ENCODE results near the gene IL1RAPL1.

IL1RAPL1 gene

DNA sequence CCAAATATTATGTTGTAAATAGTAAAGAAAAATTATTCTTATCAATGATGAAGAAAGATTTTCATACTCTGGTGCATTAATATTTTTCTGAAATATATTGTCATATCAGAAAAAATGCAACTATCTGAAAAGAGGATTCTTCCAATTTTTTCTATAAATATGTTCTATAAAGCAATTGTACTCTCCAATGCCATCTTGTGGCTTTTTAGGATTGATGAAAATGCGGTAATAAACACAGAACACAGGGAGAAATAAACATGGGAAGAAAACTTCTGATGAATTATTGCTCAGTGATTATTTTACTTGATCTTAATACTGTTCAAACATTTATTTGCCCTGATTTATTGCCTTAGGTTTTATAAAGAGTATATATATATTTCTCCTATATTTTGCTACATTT is 215.4 kb downstream of the IL1RAPL1 start:
- DNase-seq: no peak

DNA sequence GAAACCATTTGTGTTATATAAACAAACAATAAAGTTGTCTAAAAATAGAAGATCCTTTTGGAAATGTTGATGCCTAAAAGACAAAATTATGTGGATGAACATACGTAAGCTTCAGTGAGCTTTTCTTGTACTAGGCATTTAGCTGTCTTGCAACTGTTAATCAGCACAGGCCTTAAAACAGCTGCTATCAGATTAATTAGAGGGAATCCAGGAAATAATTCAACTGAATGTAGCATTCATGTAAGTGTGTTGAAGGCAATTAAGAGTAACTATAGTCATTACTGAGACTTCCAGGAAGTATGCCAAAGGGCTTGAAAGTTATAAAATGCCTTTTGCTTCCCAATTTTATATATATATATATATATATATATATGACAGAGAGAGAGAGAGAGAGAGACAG is 248.7 kb downstream of the IL1RAPL1 start:
- no peak for DNase-seq

DNA sequence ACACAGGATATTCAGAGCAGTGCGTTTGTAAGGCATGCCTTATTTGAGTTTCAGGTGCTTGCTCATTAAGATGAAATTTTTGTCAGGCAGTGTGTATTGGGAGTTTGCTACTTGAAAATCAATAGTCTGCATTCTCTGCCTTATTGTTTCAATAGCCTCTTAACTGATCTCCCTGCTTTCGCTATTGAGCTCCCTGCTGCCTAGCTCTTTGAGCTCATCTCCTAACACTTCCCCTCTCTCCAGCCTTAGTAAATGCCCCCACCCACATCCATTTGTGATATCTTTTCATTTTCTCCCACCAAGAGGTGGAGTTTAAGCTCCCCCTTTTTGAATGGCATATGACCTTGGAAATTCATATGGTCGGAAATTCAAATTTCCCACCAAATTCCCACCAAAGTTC is 256.6 kb downstream of the IL1RAPL1 start:
- DNase-seq: no peak

DNA sequence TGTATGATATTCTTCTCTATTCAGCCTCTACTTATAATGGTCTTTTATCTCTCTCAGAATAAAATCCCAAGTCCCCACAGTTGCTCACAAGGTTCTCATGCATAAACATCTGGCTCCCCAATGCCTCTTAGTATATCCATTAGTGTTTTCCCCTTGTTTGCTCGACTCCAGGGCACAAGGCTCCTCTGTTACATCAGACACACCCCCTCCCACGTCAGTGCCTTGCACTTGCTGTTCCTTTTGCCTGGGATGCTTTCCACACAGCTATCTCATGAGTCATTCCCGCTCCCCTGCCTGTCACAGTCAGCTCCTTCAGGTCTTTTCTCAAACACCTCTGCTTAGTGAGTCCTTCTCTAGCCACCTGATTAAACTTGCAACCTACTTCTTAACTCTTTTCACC is 260.2 kb downstream of the IL1RAPL1 start:
- no peak for DNase-seq

DNA sequence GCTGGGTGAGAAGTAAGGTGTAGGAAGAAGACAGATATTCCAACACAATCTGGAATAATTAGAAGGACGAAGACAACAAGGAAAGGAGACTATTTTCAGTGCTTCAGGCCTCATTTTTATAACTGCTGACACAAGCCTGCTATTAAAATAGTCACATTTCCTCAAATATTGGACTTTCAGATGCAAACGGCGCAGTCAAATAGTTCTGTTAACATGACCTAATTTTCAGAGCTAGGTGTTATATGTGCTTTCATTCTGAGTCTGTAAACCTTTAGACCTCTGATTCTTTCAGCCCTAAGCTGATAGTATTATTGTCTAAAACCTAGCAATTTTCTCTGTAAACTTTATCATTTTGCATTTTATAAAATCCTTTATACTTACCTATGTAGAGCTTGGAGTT is 261.5 kb downstream of the IL1RAPL1 start:
- DNase-seq: no peak

DNA sequence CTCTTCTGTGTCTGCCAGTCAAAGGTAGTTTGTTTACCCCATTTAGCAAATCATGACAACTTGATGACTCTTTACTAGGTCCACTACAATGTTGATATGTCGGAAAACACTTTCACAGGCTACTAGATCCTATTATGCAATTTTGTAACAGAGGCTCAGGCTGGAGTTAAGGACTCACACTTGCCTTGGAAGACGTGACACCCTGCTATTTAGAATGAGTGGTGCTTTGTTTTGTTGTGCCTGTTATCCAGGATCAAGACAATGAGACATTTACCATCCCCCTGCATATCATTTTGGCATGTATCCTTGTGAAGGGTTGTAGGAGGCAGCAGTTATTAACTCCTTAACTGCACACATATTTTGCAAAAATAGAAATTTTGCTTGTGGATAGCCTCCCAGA is 263.7 kb downstream of the IL1RAPL1 start:
- DNase-seq: no peak

DNA sequence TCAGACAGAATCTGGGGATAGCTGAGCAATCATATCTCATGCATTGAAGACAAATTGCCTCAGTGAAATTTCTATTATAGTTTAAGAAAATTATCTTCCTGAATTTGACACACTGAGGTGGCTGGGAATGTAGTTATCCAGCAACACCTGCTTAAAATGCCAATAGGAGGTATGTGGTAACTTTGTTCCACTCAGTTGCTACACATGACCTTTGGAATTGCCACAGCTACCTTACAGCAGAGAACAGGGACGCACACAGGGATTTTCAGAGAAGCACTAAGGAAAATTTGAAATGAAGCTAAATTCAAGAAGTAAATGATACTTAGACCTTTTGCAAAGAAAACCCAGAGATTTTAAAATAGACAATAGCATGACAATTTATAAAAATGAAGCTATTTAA is 264.6 kb downstream of the IL1RAPL1 start:
- DNase-seq: no peak

DNA sequence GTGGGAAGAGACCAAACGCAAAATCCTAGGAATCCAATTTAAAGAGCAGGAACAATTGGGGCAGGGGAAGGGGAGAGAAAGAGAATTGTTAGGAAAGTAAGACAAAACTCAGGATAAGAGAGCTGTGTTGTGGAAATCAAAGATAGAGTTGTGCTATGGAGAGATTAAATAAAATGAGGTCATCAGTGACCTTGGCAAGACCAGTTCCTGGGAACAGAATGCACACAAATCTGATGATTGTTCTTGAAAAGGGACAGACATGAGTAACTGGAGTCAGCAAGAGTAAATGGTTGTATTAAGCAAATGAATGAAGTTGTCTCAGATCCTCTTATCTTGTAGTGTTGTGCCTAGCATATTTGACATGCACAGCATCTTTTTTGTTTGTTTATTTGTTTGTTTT is 267.4 kb downstream of the IL1RAPL1 start:
- DNase-seq: no peak

DNA sequence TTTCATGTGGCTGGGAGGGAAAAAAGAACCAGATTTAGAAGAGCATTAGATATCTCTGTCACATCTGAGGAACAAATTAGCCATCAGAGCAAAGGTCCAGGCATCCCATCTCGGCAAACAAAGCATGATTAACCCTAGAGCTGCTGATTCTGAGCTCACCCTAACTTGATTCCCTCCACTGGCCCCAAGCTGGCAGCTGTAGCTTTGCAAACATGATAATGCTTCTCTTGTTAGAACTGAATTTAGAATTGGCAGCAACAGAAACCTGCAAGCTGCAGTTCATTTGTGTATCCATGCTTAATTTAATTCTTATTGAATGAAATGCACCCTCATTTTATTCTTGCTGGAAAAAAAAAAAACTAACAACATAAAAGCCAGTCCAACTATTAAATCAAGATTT is 289.2 kb downstream of the IL1RAPL1 start:
- DNase-seq: no peak

DNA sequence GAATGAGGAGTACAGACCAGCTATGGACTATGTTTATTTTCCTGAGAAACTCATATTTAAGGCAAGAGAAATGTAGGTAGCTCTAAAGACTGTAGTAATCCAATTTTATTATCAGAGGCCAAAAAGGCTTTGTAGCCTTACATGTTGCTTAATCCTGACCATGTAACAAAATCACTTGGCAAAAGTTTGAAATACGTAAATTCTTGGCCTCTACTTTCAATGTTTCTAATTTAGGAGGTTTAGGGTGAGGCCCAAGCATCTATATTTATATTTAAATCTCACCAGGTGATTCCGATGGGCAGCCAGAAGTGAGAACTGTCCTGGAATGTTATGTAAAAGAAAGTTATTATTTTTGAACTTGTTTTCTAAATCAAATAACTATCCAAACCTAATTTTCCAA is 289.7 kb downstream of the IL1RAPL1 start:
- no peak for DNase-seq

DNA sequence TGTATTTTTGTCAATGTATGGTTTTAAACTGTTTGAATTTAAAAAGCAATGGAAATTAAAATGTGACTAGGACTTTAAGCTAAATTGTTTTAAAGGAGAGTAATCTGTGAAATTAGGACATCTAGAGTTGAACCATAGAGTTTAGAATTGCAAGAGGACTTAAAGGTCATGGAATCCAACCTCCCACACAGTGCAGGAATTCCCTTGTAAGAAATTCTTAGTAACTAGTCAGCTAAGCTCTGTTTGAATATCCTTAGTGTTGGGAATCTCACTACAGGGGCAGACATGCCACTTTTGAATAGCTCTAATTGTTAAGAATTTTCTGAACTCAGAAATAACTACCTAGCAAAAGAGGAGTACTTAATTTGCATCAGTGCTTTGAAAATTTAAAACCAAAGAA is 292.9 kb downstream of the IL1RAPL1 start:
- DNase-seq: no peak

DNA sequence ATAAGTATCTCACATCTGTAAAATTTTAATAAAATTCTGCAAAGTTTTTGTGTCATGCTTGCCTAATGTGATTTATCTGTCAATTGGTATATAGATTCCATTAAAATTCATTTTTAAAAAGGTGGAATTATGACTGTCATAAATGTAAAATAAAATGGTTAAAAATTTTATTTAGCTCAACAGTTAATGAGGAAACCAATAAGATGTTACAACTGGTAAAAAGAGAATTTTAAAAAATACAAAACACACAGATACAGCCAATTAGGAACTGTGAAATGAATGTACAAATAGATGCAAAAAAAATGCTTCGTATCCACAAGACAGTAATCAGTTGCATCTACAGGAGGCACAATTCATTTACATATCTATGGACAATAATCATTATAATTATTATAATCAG is 297.6 kb downstream of the IL1RAPL1 start:
- DNase-seq: no peak

DNA sequence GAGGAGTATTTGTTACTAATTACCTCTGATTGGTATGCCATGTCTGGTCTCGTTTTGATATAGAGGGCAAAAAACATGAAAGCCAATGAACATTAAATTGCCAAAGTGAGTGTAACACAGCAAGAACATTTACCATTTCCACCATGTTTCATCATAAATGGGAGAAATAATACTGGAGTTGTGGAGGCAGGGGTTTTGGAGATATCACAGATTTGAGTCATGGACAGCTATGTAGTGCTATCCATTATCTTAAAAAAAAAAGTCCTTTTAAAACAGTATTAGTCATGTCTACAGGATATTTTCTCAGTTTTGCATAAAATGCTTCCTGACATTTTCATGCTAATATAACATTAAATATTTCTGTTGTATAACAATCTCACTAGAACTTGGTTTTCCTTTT is 301.2 kb downstream of the IL1RAPL1 start:
- DNase-seq: no peak

DNA sequence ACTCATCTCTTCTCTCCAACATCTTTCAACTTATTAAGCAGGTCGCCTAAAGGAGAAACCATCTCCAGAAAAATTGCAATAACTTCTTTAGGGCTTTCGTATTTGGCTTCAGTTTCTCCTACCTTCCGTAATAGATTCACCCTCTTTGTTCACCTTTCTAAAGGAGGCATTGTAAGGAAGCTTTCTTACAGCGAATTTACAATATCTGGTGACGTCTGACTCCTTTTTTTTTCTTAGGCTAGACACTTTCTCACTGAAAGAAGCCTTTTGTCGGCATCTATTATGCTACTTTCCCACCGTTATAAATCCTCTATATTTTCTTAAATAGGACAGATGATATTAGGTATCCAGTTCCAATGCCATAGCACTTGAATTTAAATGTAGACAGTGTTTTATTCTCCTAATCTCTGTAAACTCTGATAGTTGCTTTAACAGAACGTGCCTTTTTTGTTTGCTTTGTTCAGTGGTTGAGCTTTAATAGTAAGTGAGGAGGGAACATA is 302.4 kb downstream of the IL1RAPL1 start:
- DNase-seq: no peak

DNA sequence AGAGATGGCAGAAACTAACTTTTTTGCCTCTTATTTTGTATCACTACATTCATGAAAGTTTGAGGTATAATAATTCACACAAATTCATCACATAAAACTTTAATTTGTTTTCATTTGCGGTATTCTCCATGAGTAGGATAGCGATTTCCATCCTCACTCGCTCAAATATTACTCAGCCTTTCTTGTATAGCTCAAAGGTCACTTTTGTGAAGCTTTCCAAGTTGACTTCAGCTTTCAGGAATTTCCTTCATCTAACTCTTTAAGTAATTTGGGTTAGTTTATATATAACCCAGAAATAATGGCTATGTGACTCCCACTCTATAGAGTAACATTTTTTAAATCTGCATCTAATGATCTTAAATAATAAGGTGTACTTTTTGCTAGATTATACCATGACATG is 314.4 kb downstream of the IL1RAPL1 start:
- DNase-seq: no peak

DNA sequence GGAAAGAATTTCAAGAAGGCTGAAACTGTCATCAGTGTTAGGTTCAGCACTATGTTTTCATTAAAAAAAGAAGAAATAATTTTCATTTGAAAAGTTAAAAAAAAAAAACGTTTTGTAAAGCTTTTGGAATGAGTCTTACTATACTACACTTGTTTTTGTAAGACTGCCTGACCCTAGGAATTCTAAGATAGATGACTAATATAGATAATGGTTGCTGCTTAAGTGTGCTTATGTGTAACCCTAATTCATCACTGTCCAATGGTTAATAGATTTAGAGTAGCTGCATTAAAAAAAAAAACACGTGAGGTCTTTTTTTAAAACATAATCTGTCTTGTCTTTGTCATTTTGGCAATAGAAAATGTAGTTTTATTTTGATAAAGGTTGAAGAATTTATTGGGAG is 323.2 kb downstream of the IL1RAPL1 start:
- no peak for DNase-seq

DNA sequence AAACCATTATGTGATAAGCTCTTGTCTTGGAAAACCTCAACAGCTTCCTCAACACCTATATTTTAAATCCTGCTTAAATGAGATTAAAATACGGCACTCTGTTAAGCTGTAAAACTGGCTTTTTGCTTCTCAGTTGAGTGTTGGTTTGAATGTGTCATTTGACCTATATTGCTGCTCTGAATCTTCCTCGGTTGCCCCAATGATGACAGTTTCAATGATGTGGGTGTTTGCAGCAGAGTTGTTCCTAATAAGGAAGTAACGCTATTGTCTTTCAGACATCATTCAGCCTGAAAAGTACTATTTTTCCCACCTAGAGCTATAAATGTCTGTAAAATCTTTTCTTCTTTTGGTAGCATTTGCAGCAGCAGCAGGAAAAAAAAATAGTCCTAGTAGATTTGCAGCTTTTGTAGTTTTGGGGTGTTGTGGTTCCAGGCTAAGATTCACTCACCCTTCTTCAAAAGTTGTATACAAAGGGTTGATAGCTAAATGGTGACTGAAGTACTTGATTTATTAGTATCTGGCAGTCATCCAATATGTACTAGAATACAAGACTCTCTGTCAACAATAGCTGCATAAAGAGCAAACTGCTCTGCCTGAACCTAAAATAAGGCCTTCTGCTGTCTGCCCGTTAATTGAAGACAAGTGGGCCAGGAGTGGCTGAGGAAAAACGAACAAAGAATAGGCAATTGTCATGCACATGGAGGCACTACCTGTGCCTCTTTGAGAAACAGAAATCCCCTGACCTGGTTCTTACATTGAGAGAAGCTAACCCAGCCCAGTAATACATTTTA is 333.1 kb downstream of the IL1RAPL1 start:
- no peak for DNase-seq

DNA sequence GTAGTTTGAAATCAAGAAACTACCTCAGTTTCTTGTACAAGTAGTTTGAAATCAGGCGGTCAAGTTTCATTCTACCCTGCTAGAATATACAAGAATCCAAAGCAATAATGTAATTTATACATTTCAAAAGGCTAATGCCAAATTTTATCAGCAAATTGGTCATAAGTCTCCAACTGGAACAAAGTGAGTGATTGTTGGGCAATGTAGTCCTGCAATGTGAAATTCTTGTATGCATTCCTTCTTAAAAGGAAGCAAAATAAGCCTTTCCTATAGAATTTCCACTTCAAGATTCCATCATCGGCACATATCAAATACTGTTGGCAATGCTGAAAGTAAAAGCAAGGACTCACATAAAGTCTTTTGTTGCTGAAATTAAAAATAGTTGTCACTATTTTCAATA is 334.9 kb downstream of the IL1RAPL1 start:
- no peak for DNase-seq

DNA sequence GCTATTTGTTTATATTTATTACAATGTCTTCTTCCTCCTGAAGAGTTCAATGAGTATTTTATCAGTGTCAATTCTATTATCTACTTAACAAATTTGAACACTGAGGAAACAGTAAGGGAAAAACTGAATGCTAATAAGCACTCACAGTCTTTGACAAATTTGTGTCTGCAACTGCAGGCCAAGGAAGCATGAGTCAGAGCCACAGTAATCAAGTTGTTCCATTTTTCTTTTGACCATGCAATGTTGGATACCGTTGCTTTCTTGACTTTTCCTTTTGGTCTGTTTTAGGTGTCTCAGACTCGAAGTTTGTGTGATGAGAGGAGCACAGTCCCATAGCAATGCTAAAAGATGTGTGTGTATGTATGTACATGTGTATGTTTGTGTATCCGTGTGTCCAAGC is 359.6 kb downstream of the IL1RAPL1 start:
- no peak for DNase-seq

DNA sequence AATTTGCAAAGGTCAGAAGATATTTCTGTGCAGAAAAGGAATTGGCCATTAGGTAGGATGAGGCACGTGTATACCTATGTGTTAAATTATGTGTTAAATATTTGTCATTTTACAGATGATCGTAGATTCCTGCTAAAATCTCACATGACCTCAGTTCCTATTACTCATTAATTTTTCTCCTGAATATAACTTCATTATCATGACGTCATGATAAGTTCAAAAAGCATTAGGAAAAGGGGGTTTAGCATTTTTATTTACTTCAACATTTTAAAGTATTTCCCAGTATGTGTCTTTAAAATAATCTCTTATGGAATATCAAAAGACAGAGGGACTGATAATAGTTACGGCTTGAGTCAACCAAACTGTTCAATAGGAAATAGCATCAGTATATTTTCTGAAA is 372.8 kb downstream of the IL1RAPL1 start:
- no peak for DNase-seq

DNA sequence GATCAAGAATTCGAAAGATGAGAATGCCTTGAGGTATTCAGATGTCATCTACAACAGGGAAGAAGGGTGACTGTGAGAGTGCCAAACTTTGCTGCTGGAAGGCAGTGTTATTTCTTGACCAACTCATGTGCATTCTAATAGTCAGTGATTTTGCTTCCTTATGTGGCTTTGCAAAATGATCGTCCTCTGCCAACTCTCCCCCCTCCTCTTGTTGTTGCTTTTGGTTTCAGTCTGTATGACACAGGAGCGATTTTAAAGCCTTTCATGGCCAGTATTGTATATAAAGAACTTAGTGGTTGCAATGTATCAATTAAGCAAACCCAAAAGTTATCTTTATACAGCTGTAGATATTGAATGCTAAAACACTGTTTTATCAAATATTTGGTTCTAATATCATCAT is 379.1 kb downstream of the IL1RAPL1 start:
- no peak for DNase-seq

DNA sequence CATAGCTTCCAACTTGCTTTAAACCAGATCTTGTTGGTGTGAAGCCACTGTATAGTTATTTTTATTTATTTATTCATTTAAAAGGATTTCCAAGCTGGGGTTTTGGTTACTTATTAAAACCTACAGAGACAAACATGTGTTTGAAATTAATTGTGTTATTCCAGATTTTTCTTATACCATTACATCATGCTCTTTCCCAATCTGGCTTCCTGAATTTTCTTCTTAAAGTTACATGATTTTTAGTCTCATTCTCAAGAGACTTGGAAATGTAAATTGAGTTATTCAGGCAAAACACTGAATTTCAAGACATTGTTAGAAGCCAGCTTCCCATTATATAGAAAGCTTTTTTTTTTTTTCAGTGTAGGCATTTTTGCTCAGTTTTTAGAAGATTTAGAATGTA is 381.9 kb downstream of the IL1RAPL1 start:
- DNase-seq: no peak

DNA sequence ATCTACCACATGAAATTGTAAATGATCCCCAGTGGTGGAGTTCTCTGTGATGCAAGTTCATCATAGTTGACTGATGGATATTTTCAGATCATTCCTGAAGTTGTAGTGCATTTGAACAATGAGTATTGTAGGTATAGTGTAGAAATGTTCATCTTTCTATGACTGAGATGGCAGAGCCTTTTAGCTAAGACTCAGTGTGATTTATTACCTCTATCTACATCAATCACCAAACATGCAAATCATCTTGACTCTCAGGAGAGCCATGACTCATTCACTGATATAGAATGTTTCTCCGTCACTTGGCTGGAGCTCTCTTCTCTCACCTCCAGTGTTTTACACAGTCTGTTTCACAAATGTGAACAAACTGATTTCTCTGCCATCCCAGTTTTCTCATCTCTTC is 392.6 kb downstream of the IL1RAPL1 start:
- DNase-seq: no peak

DNA sequence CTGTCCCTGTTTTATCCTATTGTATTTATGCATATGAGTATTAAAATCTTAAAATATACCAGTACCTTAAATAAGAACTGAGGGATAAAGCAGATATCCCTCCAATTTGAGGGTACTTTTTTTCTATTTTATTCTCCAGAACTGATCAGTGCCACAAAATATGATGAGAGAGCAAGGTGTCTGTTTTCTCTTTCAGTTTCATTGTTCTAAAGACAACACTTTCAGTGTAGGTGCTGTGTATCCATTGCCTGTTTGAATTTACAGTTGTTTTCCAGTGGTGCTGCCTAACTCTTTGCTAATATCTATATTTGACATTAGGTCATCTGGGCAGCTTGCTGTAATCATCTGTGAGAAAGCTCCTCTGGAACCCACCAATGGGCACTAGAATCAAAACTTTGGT is 394.7 kb downstream of the IL1RAPL1 start:
- DNase-seq: no peak

DNA sequence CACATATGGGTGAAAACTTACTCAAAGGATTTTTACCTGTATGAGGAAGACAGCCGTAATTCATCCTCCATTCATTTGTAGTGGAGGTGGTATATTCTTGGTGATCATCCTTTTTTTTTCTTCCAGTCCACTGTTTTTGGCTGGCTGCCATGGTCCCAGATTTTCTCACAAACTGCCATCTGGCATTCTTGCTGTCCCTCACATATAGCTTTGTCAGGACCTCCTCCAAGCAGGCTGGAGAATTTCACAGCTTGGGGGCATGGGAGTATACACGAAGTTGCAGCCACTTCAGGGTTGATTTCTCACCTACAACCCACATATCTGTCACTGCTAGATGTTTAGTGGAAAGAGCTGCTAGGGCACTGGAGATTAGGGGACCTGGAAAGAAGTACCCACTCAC is 401.0 kb downstream of the IL1RAPL1 start:
- no peak for DNase-seq

Data from activated naive CD4-positive, alpha-beta T cell (primary cell).